ENCODE data around the gene MPDZ. TPM values are rescaled to one million over a fixed set of nuclear protein-coding genes. Genes with fewer than 3 reads are reported as not detected.

Gene MPDZ
- total RNA-seq, 1 donor from 2014 or later, result 88.3 TPM

DNA sequence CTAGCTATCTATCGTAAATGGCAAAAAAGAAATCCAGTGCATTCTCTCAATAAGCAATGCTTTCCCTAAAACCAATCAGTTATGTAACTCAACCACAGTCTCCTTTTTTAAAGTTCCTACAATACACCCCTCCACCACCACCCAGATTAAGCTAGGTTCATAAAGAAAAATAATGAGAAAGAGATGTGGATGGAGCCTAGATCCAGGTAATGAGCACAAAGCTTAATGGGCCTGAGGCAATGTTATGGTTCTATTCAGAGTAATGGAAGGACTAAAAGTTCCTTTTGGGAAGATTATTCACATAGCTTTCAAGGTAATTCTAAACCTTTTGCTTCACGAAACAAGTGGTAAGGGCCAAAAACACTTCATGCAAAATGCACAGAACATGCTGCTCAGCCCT is 113.5 kb downstream of the MPDZ start:
- TF ChIP-seq, protein P1, sequence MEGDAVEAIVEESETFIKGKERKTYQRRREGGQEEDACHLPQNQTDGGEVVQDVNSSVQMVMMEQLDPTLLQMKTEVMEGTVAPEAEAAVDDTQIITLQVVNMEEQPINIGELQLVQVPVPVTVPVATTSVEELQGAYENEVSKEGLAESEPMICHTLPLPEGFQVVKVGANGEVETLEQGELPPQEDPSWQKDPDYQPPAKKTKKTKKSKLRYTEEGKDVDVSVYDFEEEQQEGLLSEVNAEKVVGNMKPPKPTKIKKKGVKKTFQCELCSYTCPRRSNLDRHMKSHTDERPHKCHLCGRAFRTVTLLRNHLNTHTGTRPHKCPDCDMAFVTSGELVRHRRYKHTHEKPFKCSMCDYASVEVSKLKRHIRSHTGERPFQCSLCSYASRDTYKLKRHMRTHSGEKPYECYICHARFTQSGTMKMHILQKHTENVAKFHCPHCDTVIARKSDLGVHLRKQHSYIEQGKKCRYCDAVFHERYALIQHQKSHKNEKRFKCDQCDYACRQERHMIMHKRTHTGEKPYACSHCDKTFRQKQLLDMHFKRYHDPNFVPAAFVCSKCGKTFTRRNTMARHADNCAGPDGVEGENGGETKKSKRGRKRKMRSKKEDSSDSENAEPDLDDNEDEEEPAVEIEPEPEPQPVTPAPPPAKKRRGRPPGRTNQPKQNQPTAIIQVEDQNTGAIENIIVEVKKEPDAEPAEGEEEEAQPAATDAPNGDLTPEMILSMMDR (IDR thresholded peaks at IDR 0.05), result no peak
- TF ChIP-seq EZH2 (IDR thresholded peaks at IDR 0.05) (no peak), EZH2phosphoT487 (IDR thresholded peaks at IDR 0.05) (no peak)
- Histone ChIP-seq H3K36me3 (no peaks in the 10 kb centered on the region), H3K9ac (no peak overlapping the region), H2AFZ (replicated peaks) (no peak overlapping the region), H3K9me3 (ENCODE audit: low read depth) (no peaks in the 10 kb centered on the region), H3K27me3 (no peaks in the 10 kb centered on the region), H3K4me3 (no peak overlapping the region), H3K79me2 (ENCODE audit: low read depth) (no peaks in the 10 kb centered on the region), H3K4me2 (no peak overlapping the region), H3F3A (ENCODE audit: low read depth) (no peaks in the 10 kb centered on the region), H3K27ac (no peak overlapping the region), H3K4me1 (peaks cover 14% of the 10 kb centered on the region), H4K20me1 (ENCODE audit: low read depth) (no peaks in the 10 kb centered on the region)
- Mint-ChIP-seq H3K27ac (peak overlapping the region; percentile 79), H3K4me1 (peaks cover 27% of the 10 kb centered on the region), H3K27me3 (ENCODE audit: insufficient read depth, low read depth) (no peaks in the 10 kb centered on the region), H3K9me3 (no peaks in the 10 kb centered on the region), H3K36me3 (peaks cover 34% of the 10 kb centered on the region), H3K4me3 (no peak overlapping the region)
- no peak for DNase-seq (ENCODE audit: low spot score)

GRCh38 chr9:13165236-13165945 is 114.1 kb downstream of the MPDZ start:
- H3F3A ChIP-seq (ENCODE audit: low read depth), result no peaks in the 10 kb centered on the region
- no peak overlapping the region for H3K4me2 ChIP-seq
- H3K4me3 ChIP-seq, result no peak overlapping the region
- TF ChIP-seq EZH2phosphoT487 (IDR thresholded peaks at IDR 0.05), result no peak
- TF ChIP-seq, protein P1 (IDR thresholded peaks at IDR 0.05), result no peak
- TF ChIP-seq EZH2 (IDR thresholded peaks at IDR 0.05), result no peak
- H3K27me3 ChIP-seq, result no peaks in the 10 kb centered on the region
- H3K79me2 ChIP-seq (ENCODE audit: low read depth), result no peaks in the 10 kb centered on the region
- H4K20me1 ChIP-seq (ENCODE audit: low read depth), result no peaks in the 10 kb centered on the region
- Mint-ChIP-seq H3K36me3 (peaks cover 34% of the 10 kb centered on the region), H3K4me3 (no peak overlapping the region), H3K9me3 (no peaks in the 10 kb centered on the region), H3K27me3 (ENCODE audit: insufficient read depth, low read depth) (no peaks in the 10 kb centered on the region), H3K27ac (peak overlapping the region; percentile 79), H3K4me1 (peaks cover 27% of the 10 kb centered on the region)
- no peak for DNase-seq (ENCODE audit: low spot score)
- no peak overlapping the region for H3K27ac ChIP-seq
- H2AFZ ChIP-seq (replicated peaks), result no peak overlapping the region
- no peak overlapping the region for H3K9ac ChIP-seq
- peaks cover 14% of the 10 kb centered on the region for H3K4me1 ChIP-seq
- H3K36me3 ChIP-seq, result no peaks in the 10 kb centered on the region
- no peaks in the 10 kb centered on the region for H3K9me3 ChIP-seq (ENCODE audit: low read depth)

DNA sequence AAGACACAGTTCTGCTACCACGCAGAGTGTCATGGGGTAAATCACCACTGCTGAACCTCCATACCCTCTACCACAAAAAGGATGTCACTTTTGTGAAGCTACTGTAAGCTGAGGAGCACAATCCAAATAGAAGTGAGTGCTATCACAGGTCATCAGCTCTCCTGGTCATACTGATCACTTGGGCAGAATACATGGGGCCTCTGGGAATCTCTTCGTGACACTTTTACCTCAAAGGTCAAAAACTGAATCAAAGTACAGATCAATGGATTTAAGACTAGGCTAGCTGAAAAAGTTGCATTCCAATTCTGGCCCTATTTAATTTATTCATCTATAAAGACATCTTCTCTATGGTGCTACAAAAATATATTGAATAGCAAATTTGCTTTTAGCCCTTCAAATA is 115.5 kb downstream of the MPDZ start:
- H3K4me1 Mint-ChIP-seq, result peaks cover 27% of the 10 kb centered on the region
- Histone ChIP-seq H2AFZ (replicated peaks) (no peak overlapping the region), H3K27ac (no peak overlapping the region), H3K4me1 (peaks cover 14% of the 10 kb centered on the region), H4K20me1 (ENCODE audit: low read depth) (no peaks in the 10 kb centered on the region), H3K36me3 (no peaks in the 10 kb centered on the region), H3K9me3 (ENCODE audit: low read depth) (no peaks in the 10 kb centered on the region), H3K9ac (no peak overlapping the region), H3K27me3 (no peaks in the 10 kb centered on the region), H3K79me2 (ENCODE audit: low read depth) (no peaks in the 10 kb centered on the region), H3F3A (ENCODE audit: low read depth) (no peaks in the 10 kb centered on the region), H3K4me2 (no peak overlapping the region), H3K4me3 (no peak overlapping the region)
- H3K27me3 Mint-ChIP-seq (ENCODE audit: insufficient read depth, low read depth), result no peaks in the 10 kb centered on the region
- peaks cover 29% of the 10 kb centered on the region for H3K36me3 Mint-ChIP-seq
- no peaks in the 10 kb centered on the region for H3K9me3 Mint-ChIP-seq
- TF ChIP-seq EZH2 (IDR thresholded peaks at IDR 0.05), result no peak
- TF ChIP-seq EZH2phosphoT487 (IDR thresholded peaks at IDR 0.05), result no peak
- TF ChIP-seq, protein P1 (IDR thresholded peaks at IDR 0.05), result no peak
- no peak for DNase-seq (ENCODE audit: low spot score)
- no peak overlapping the region for H3K4me3 Mint-ChIP-seq
- no peak overlapping the region for H3K27ac Mint-ChIP-seq

Measured in neural progenitor cell (in vitro differentiated cells).